NCI-H226 (cell line): ENCODE measurements around the gene FAIM.

Experiments used
- DNase-seq: peaks from one replicate; pipeline ENCODE4 v3.0.0-alpha.2; 2015

The FAIM gene

DNA sequence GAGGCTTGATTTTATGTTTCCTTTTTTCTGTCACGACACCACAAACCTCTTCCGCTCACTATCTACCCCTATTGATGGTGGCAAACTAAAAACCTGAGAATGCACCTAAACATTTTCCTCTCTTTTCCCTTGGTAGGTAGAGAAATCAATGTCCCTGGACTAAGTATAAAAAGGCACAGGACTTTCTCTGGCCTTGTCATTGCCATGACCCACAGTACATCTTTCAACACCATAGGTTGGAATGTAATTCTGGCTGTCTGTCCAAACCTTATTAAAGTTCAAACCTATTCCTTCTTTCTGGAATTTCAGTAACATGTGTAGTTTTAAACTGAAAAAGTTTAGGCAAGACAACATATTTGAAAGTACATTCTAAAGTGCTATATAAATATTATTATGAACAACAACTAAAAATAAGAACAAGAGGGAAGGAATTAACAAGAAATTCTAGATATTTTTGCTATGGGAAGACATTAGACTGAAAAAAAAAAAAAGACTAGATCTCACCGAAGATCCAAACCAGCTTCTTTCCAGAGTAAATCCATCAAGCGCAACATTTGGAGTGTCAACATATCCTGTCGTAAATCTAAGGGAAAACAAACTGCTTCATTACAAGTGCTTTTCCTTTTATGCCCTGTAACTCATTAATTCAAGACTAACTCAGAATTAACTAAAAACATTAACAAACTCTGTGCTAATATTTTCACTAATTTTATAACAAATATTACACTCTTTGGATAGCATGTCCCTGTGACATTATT is 73.1 kb downstream of the FAIM start:
- no peak for DNase-seq

DNA sequence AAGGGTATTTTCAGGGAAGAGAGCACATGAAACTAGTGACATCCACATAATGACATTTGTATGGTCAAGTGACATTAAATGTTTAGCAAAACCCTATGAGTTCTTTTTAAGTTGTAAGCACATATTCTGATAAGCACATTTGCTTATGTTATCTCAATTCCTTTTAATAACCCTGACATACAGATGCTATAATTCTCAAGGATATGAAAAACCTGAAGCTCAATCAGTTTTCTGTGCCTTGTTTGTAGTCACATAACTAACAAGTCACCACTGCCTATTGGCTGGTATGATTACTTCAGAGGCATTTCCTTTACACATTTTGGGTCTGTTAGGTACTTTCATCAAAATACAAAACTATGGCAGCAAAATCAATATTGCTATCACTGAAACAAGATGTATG is 74.1 kb downstream of the FAIM start:
- no peak for DNase-seq
